T-cell (primary cell): Measurements from ENCODE around the gene RUNX3. TPM values are rescaled to one million over a fixed set of nuclear protein-coding genes. Genes with fewer than 3 reads are reported as not detected.

Experiments used
- ATAC-seq, 4 experiments: fragments of 200-7000 bp in 3 of 4; fragments of 150-1000 bp in 1 of 4; cut with Tn5 transposase; replicated peaks in 1 of 4; 1 replicate in 3 of 4; 2 replicates in 1 of 4; pipeline ENCODE4 v1.10.0; 2021; ENCODE audit warnings: moderate library complexity in 3 of 4, mild to moderate bottlenecking in 2 of 4, moderate number of reproducible peaks in 1 of 4
- CTCF ChIA-PET, 2 donors: fragments of 300-600 bp; sonication (Branson Sonifier 250); formaldehyde crosslinking; loops; one replicate each; lab custom pipeline; 2022; ENCODE audit warnings: antibody characterized with exemption in 2 of 2; lab: Charles Lee
- POLR2A ChIA-PET, 2 donors: fragments of 300-600 bp; sonication (Branson Sonifier 250); formaldehyde crosslinking; loops; one replicate each; lab custom pipeline; 2022; ENCODE audit warnings: antibody characterized with exemption in 2 of 2; lab: Charles Lee
- DNase-seq, 35 experiments: peaks; one replicate each; pipeline versions ENCODE4 v3.0.0 to v3.0.0-alpha.2; 2013 to 2023
- H3K27ac ChIP-seq: one replicate; pipeline ENCODE4 v1.5.1; 2013; ENCODE audit warnings: low read length
- H3K27me3 ChIP-seq, 2 experiments: replicated peaks in 1 of 2; 1 replicate in 1 of 2; 2 replicates in 1 of 2; pipeline versions ENCODE4 v1.6.1 to v1.7.0; 2013; ENCODE audit warnings: low read length in 1 of 2, mixed read lengths in 1 of 2; ENCODE audit not compliant: control insufficient read depth in 2 of 2, insufficient read depth in 2 of 2; ENCODE audit errors: extremely low read depth in 1 of 2
- H3K36me3 ChIP-seq, 2 donors: 1 replicate in 1 of 2; 2 replicates in 1 of 2; pipeline versions ENCODE4 v1.6.1 to v1.7.0; 2013; ENCODE audit warnings: low read length in 1 of 2; ENCODE audit not compliant: control insufficient read depth in 2 of 2, insufficient read depth in 1 of 2; ENCODE audit errors: extremely low read depth in 1 of 2
- H3K4me1 ChIP-seq, 2 experiments: 1 replicate in 1 of 2; 2 replicates in 1 of 2; pipeline versions ENCODE4 v1.6.1 to v1.7.0; 2013; ENCODE audit warnings: low read length in 2 of 2, mixed read lengths in 1 of 2; ENCODE audit not compliant: insufficient read depth in 2 of 2, control insufficient read depth in 1 of 2; ENCODE audit errors: extremely low read depth in 1 of 2
- H3K4me3 ChIP-seq, 2 donors: 1 replicate in 1 of 2; 2 replicates in 1 of 2; pipeline versions ENCODE4 v1.5.1 to v1.7.0; 2013; ENCODE audit warnings: mild to moderate bottlenecking in 2 of 2, low read length in 1 of 2, moderate library complexity in 1 of 2; ENCODE audit not compliant: control insufficient read depth in 1 of 2; ENCODE audit errors: extremely low read depth in 1 of 2
- H3K9me3 ChIP-seq: 2 replicates; pipeline ENCODE4 v1.7.0; 2013
- H3K27ac Mint-ChIP-seq, 2 donors: one replicate each; pipeline ENCODE4 v1.8.0; 2020 to 2021; ENCODE audit warnings: mild to moderate bottlenecking in 2 of 2, mixed read lengths in 2 of 2
- H3K27me3 Mint-ChIP-seq, 2 donors: one replicate each; pipeline ENCODE4 v1.8.0; 2021 to 2022; ENCODE audit warnings: mixed read lengths in 2 of 2
- H3K36me3 Mint-ChIP-seq: one replicate; pipeline ENCODE4 v1.8.0; 2021; ENCODE audit warnings: mixed read lengths
- H3K4me1 Mint-ChIP-seq, 3 donors: one replicate each; pipeline ENCODE4 v1.8.0; 2020 to 2022; ENCODE audit warnings: mixed read lengths in 3 of 3, mild to moderate bottlenecking in 1 of 3
- H3K4me3 Mint-ChIP-seq, 3 donors: one replicate each; pipeline ENCODE4 v1.8.0; 2020 to 2022; ENCODE audit warnings: mild to moderate bottlenecking in 3 of 3, mixed read lengths in 3 of 3, moderate library complexity in 3 of 3
- H3K9me3 Mint-ChIP-seq, 3 donors: one replicate each; pipeline ENCODE4 v1.8.0; 2020 to 2022; ENCODE audit warnings: mixed read lengths in 3 of 3
- WGBS: methylation state at CpG from one replicate; pipeline ENCODE4 v1.1.5; 2013; ENCODE audit warnings: missing lambda C conversion rate; ENCODE audit not compliant: insufficient coverage; 5-methylcytosine and 5-hydroxymethylcytosine counted together
- total RNA-seq, 35 experiments: library from RNA in 6 of 35; stranded (reverse) in 6 of 35; fragments of 120-200 nt in 1 of 35; gene quantifications; one replicate each; pipeline versions ENCODE4 v1.2.1 to v1.2.4 and lab custom pipeline; 2013 to 2026

RUNX3 gene
- total RNA-seq, 5 donors from 2014 or later (not counting 1 experiment from before 2014, with no cell fraction given): 140 to 220 (median 145) TPM

- H3K36me3 Mint-ChIP-seq: no peaks in the 10 kb centered on the region
- no peaks in the 10 kb centered on the region for H3K9me3 Mint-ChIP-seq
- DNase-seq: no peak
- Histone ChIP-seq H3K4me3 (peak overlapping the region in 1 of 2 donors; percentile 53), H3K36me3 (no peaks in the 10 kb centered on the region), H3K27ac (peak overlapping the region; percentile 91), H3K27me3 (peaks cover 0 to 5% of the 10 kb centered on the region in 2 experiments), H3K4me1 (peaks cover 27 to 83% of the 10 kb centered on the region in 2 experiments), H3K9me3 (no peaks in the 10 kb centered on the region)
- no peak for ATAC-seq
- H3K4me1 Mint-ChIP-seq: peaks cover 71 to 80% (median 74%) of the 10 kb centered on the region in 3 donors
- ChIA-PET POLR2A (interaction anchor here (0.6 to 1.1 kb wide), 2 partner anchors 26 to 302 kb away, joined by 4 to 16 read pairs; no protein-coding TSS in a partner anchor), CTCF (interaction anchor here in 1 of 2 donors (1.0 to 2.1 kb wide), 6 partner anchors 25 to 117 kb away, joined by 3 to 21 read pairs (median 4); partner anchors contain the start of gene RUNX3)
- 58% methylated on average over 9 of the region's 10 CpGs for WGBS
- H3K27ac Mint-ChIP-seq: peak overlapping the region; percentile 91 to 94
- H3K4me3 Mint-ChIP-seq: peak overlapping the region in 2 of 3 donors; percentile 73 to 80
- H3K27me3 Mint-ChIP-seq: no peaks in the 10 kb centered on the region
Observed at GRCh38 chr1:24965571-24965930, 35.5 kb upstream of the RUNX3 start.

GRCh38 chr1:24964811-24965570 lies 34.9 kb upstream of the RUNX3 start:
- H3K9me3 Mint-ChIP-seq: no peaks in the 10 kb centered on the region
- DNase-seq (peak; percentile 61 to 95 (median 88)), ATAC-seq (peak; percentile 85 to 93 (median 88))
- 19% methylated on average over 21 of the region's 32 CpGs for WGBS
- H3K36me3 Mint-ChIP-seq: no peaks in the 10 kb centered on the region
- H3K27me3 ChIP-seq: peaks cover 0 to 5% of the 10 kb centered on the region in 2 experiments
- H3K27me3 Mint-ChIP-seq: no peaks in the 10 kb centered on the region
- peaks cover 21 to 83% of the 10 kb centered on the region in 2 experiments for H3K4me1 ChIP-seq
- no peaks in the 10 kb centered on the region for H3K36me3 ChIP-seq
- peak overlapping the region; percentile 73 to 80 (median 76) for H3K4me3 Mint-ChIP-seq
- H3K27ac ChIP-seq: peak overlapping the region; percentile 91
- no peaks in the 10 kb centered on the region for H3K9me3 ChIP-seq
- peaks cover 71 to 77% (median 71%) of the 10 kb centered on the region in 3 donors for H3K4me1 Mint-ChIP-seq
- H3K27ac Mint-ChIP-seq: peak overlapping the region; percentile 91 to 94
- CTCF ChIA-PET: interaction anchor here (0.6 to 2.1 kb wide), 13 partner anchors 23 to 135 kb away, joined by 3 to 21 read pairs (median 4); partner anchors contain the start of gene RUNX3 (in 1 of the 2)
- H3K4me3 ChIP-seq: peak overlapping the region in 1 of 2 donors; percentile 53
- POLR2A ChIA-PET: interaction anchor here (0.6 to 1.3 kb wide), 10 partner anchors 11 to 301 kb away, joined by 4 to 16 read pairs (median 7); partner anchors contain the start of gene RUNX3 (in 1 of the 2)

- Histone ChIP-seq H3K4me3 (peak overlapping the region; percentile 53 to 68), H3K4me1 (peaks cover 14 to 83% of the 10 kb centered on the region in 2 experiments), H3K9me3 (no peaks in the 10 kb centered on the region), H3K27ac (peak overlapping the region; percentile 91), H3K27me3 (peaks cover 0 to 5% of the 10 kb centered on the region in 2 experiments), H3K36me3 (no peaks in the 10 kb centered on the region)
- ATAC-seq (no peak), DNase-seq (no peak)
- ChIA-PET POLR2A (interaction anchor here (0.6 to 1.3 kb wide), 9 partner anchors 10 to 282 kb away, joined by 4 to 10 read pairs (median 4); partner anchors contain the start of gene RUNX3 (in 1 of the 2)), CTCF (interaction anchor here (0.6 to 2.1 kb wide), 16 partner anchors 21 to 136 kb away, joined by 3 to 21 read pairs (median 4); partner anchors contain the start of gene RUNX3 (in 1 of the 2))
- Mint-ChIP-seq H3K4me3 (peak overlapping the region; percentile 73 to 80 (median 76)), H3K36me3 (no peaks in the 10 kb centered on the region), H3K9me3 (no peaks in the 10 kb centered on the region), H3K27ac (peak overlapping the region; percentile 91 to 94), H3K4me1 (peaks cover 73 to 79% (median 75%) of the 10 kb centered on the region in 3 donors), H3K27me3 (no peaks in the 10 kb centered on the region)
- WGBS: 61% methylated on average over 13 of the region's 23 CpGs
Observed at GRCh38 chr1:24963943-24964693, 34.0 kb upstream of the RUNX3 start.

GRCh38 chr1:24963099-24963872 lies 33.2 kb upstream of the RUNX3 start:
- H3K4me1 Mint-ChIP-seq: peaks cover 72 to 78% (median 75%) of the 10 kb centered on the region in 3 donors
- 62% methylated on average over 8 of the region's 9 CpGs for WGBS
- H3K4me3 Mint-ChIP-seq: peak overlapping the region; percentile 73 to 80 (median 76)
- Histone ChIP-seq H3K4me3 (peak overlapping the region; percentile 53 to 68), H3K27ac (peak overlapping the region; percentile 91), H3K36me3 (no peaks in the 10 kb centered on the region), H3K9me3 (no peaks in the 10 kb centered on the region), H3K27me3 (peaks cover 0 to 5% of the 10 kb centered on the region in 2 experiments), H3K4me1 (peaks cover 15 to 91% of the 10 kb centered on the region in 2 experiments)
- ChIA-PET CTCF (interaction anchor here (1.1 to 1.6 kb wide), 4 partner anchors 29 to 75 kb away, joined by 4 to 8 read pairs (median 4); no protein-coding TSS in a partner anchor), POLR2A (no interaction called here)
- H3K27ac Mint-ChIP-seq: peak overlapping the region; percentile 91 to 94
- H3K9me3 Mint-ChIP-seq: no peaks in the 10 kb centered on the region
- no peaks in the 10 kb centered on the region for H3K27me3 Mint-ChIP-seq
- H3K36me3 Mint-ChIP-seq: no peaks in the 10 kb centered on the region
- DNase-seq (peak in 33 of 35 experiments; percentile 12 to 71 (median 40)), ATAC-seq (peak; percentile 35 to 61 (median 53))

GRCh38 chr1:24961961-24962861 lies 32.1 kb upstream of the RUNX3 start:
- peak overlapping the region; percentile 73 to 80 (median 76) for H3K4me3 Mint-ChIP-seq
- H3K4me1 Mint-ChIP-seq: peaks cover 82 to 87% (median 83%) of the 10 kb centered on the region in 3 donors
- H3K36me3 ChIP-seq: peaks cover 0 to 3% of the 10 kb centered on the region in 2 donors
- peak overlapping the region; percentile 91 to 94 for H3K27ac Mint-ChIP-seq
- 77% methylated on average over 17 of the region's 26 CpGs for WGBS
- H3K36me3 Mint-ChIP-seq: no peaks in the 10 kb centered on the region
- H3K4me3 ChIP-seq: peak overlapping the region in 1 of 2 donors; percentile 68
- peaks cover 25 to 100% of the 10 kb centered on the region in 2 experiments for H3K4me1 ChIP-seq
- H3K9me3 Mint-ChIP-seq: no peaks in the 10 kb centered on the region
- CTCF ChIA-PET: interaction anchor here in 1 of 2 donors (1.4 to 1.6 kb wide), 2 partner anchors 60 to 76 kb away, joined by 4 read pairs; no protein-coding TSS in a partner anchor
- DNase-seq: no peak
- POLR2A ChIA-PET: no interaction called here
- no peaks in the 10 kb centered on the region for H3K9me3 ChIP-seq
- peaks cover 0 to 5% of the 10 kb centered on the region in 2 experiments for H3K27me3 ChIP-seq
- peak overlapping the region; percentile 91 for H3K27ac ChIP-seq
- no peak for ATAC-seq
- no peaks in the 10 kb centered on the region for H3K27me3 Mint-ChIP-seq
